Measurements from ENCODE around the gene VSIG10. TPM values are rescaled to one million over a fixed set of nuclear protein-coding genes. Genes with fewer than 3 reads are reported as not detected.

Gene VSIG10
- total RNA-seq, 1 donor: 22.5 TPM

GRCh38 chr12:118035190-118036041 is 68.4 kb downstream of the VSIG10 start:
- TF ChIP-seq, protein P1, sequence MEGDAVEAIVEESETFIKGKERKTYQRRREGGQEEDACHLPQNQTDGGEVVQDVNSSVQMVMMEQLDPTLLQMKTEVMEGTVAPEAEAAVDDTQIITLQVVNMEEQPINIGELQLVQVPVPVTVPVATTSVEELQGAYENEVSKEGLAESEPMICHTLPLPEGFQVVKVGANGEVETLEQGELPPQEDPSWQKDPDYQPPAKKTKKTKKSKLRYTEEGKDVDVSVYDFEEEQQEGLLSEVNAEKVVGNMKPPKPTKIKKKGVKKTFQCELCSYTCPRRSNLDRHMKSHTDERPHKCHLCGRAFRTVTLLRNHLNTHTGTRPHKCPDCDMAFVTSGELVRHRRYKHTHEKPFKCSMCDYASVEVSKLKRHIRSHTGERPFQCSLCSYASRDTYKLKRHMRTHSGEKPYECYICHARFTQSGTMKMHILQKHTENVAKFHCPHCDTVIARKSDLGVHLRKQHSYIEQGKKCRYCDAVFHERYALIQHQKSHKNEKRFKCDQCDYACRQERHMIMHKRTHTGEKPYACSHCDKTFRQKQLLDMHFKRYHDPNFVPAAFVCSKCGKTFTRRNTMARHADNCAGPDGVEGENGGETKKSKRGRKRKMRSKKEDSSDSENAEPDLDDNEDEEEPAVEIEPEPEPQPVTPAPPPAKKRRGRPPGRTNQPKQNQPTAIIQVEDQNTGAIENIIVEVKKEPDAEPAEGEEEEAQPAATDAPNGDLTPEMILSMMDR (IDR thresholded peaks at IDR 0.05; ENCODE audit: insufficient read depth, low read depth, low read length): no peak
- no peak for DNase-seq (ENCODE audit: low read depth)
- no peak overlapping the region for H3K4me3 ChIP-seq (ENCODE audit: low read depth, low read length)

- DNase-seq (ENCODE audit: low read depth): peak; percentile 61
- H3K4me3 ChIP-seq (ENCODE audit: low read depth, low read length): no peak overlapping the region
- TF ChIP-seq, protein P1 (IDR thresholded peaks at IDR 0.05; ENCODE audit: insufficient read depth, low read depth, low read length): peak; percentile 47
These were observed 69.2 kb downstream of the VSIG10 start for GRCh38 chr12:118034429-118035189.

DNA sequence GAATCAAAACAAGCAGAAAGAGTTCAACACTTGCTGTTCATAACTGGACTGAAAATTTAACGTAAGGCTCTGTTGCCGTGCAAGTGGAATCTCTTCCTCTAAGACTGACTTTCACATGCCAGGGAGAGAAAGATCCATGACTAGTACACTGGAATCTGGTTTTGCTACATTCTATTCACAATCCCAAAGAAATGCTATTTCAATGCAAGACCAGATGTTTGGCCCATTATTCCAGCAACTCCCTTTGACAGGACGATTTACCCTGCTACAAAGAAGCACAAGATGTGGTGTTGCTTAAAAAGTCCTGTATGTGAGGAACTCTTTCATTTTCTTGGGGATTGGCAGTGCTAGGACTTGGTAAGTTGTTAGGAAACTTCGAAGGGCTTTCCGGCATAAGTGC is 69.9 kb downstream of the VSIG10 start:
- H3K4me3 ChIP-seq (ENCODE audit: low read depth, low read length): no peak overlapping the region
- DNase-seq (ENCODE audit: low read depth): peak; percentile 20
- TF ChIP-seq, protein P1 (IDR thresholded peaks at IDR 0.05; ENCODE audit: insufficient read depth, low read depth, low read length): no peak

DNA sequence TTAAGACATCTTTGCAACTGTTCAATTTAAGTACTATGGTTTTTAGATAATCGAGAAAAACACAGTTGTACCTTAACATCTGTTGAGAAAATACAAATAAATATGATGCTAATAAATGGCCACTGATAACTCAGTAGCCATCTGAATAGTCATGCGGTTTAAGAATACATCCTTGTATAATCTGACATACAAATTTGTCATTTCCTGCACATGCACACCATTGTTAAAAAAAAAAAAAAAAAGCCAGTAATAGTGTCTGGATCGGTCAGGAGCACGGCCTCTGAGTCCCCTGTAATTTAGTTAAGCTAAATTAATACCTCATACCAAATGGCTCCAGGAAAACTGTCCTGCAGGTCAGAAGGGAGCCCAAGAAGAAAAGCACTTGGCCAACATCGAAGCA is 70.5 kb downstream of the VSIG10 start:
- no peak for DNase-seq (ENCODE audit: low read depth)
- no peak overlapping the region for H3K4me3 ChIP-seq (ENCODE audit: low read depth, low read length)
- TF ChIP-seq, protein P1 (IDR thresholded peaks at IDR 0.05; ENCODE audit: insufficient read depth, low read depth, low read length): no peak

DNA sequence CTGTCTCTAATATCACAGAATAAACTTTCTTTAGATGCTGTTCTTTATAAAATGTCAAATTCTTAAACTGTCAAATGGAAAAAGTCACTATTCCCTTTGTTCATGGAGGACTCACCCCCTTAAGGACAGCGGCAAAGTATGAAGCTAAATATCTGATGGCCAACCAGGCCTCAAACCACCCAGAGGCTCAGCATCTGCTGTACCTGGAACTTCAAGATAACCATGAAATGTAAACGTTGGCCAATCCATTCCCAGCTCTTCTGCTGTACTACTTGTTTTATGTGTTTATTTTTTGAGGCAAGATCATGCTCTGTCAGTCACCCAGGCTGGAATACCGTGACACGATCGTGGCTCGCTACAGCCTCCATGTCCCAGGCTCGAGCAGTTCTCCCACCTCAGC is 71.6 kb downstream of the VSIG10 start:
- DNase-seq (ENCODE audit: low read depth): no peak
- no peak overlapping the region for H3K4me3 ChIP-seq (ENCODE audit: low read depth, low read length)
- TF ChIP-seq, protein P1 (IDR thresholded peaks at IDR 0.05; ENCODE audit: insufficient read depth, low read depth, low read length): no peak

- no peak overlapping the region for H3K4me3 ChIP-seq (ENCODE audit: low read depth, low read length)
- no peak for DNase-seq (ENCODE audit: low read depth)
- TF ChIP-seq, protein P1 (IDR thresholded peaks at IDR 0.05; ENCODE audit: insufficient read depth, low read depth, low read length): no peak
These were observed 74.6 kb downstream of the VSIG10 start for GRCh38 chr12:118029166-118029565.
